GM18873 (cell line): ENCODE data around the gene SLC27A5.
"Not testable (repeated sequence)": the region's sequence is repeated elsewhere in the genome, so short reads cannot be mapped to it uniquely, and the experiment has no call there.

Source experiments
- ATAC-seq: cut with Tn5 transposase; IDR thresholded peaks from one replicate; pipeline ENCODE4 v1.9.1; 2021; ENCODE audit warnings: mild to moderate bottlenecking, moderate library complexity, moderate number of reproducible peaks; ENCODE audit not compliant: unreplicated experiment, low FRiP score

Gene SLC27A5

GRCh38 chr19:58499021-58499927 is 12.5 kb downstream of the SLC27A5 start:
- ATAC-seq: peak; percentile 77

GRCh38 chr19:58498316-58499020 is 13.3 kb downstream of the SLC27A5 start:
- ATAC-seq: peak; percentile 3

GRCh38 chr19:58497634-58498170 is 14.1 kb downstream of the SLC27A5 start:
- ATAC-seq: no peak

- no peak for ATAC-seq
Measured at GRCh38 chr19:58492265-58492664, 19.5 kb downstream of the SLC27A5 start.

- ATAC-seq: no peak
Measured at GRCh38 chr19:58491393-58491792, 20.4 kb downstream of the SLC27A5 start.

- not testable (repeated sequence) for ATAC-seq
Measured at GRCh38 chr19:58484349-58484748, 27.4 kb downstream of the SLC27A5 start.

- ATAC-seq: no peak
Measured at GRCh38 chr19:58483776-58484175, 28.0 kb downstream of the SLC27A5 start.

- ATAC-seq: no peak
Measured at GRCh38 chr19:58482372-58482771, 29.4 kb downstream of the SLC27A5 start.

- no peak for ATAC-seq
Measured at GRCh38 chr19:58480831-58481230, 31.0 kb downstream of the SLC27A5 start.

- ATAC-seq: no peak
Measured at GRCh38 chr19:58480481-58480830, 31.3 kb downstream of the SLC27A5 start.

- ATAC-seq: no peak
Measured at GRCh38 chr19:58479736-58480480, 31.9 kb downstream of the SLC27A5 start.

- no peak for ATAC-seq
Measured at GRCh38 chr19:58479303-58479702, 32.5 kb downstream of the SLC27A5 start.

GRCh38 chr19:58477871-58478270 is 33.9 kb downstream of the SLC27A5 start:
- ATAC-seq: no peak

- no peak for ATAC-seq
Measured at GRCh38 chr19:58477130-58477529, 34.7 kb downstream of the SLC27A5 start.

GRCh38 chr19:58476498-58477015 is 35.2 kb downstream of the SLC27A5 start:
- no peak for ATAC-seq

GRCh38 chr19:58475714-58476497 is 35.9 kb downstream of the SLC27A5 start, which contains the start of gene ZNF446:
Gene ZNF446, plus strand, starts transcription at chr19:58476352. Its CDS starts 867 bp downstream, at chr19:58477219.
- ATAC-seq: peak; percentile 74

- ATAC-seq: peak; percentile 2
Measured at GRCh38 chr19:58474997-58475713, 36.6 kb downstream of the SLC27A5 start.

- ATAC-seq: no peak
Measured at GRCh38 chr19:58474291-58474996, 37.3 kb downstream of the SLC27A5 start.
